ENCODE results near the gene RPUSD3.

RPUSD3 gene

GRCh38 chr3:9841015-9841414 lies 2.8 kb downstream of the RPUSD3 start:
- Histone ChIP-seq H3K9ac (ENCODE audit: low read length) (no peak overlapping the region), H3K27me3 (ENCODE audit: low read length) (no peaks in the 10 kb centered on the region), H3K79me2 (ENCODE audit: insufficient read depth, low read length) (no peaks in the 10 kb centered on the region), H3K9me3 (ENCODE audit: insufficient read depth, low read length) (no peaks in the 10 kb centered on the region), H4K20me1 (ENCODE audit: low read depth, low read length) (no peaks in the 10 kb centered on the region), H3K4me2 (ENCODE audit: low read depth, low read length, poor library complexity, severe bottlenecking) (no peak overlapping the region), H3K4me3 (ENCODE audit: insufficient read depth, low read length, poor library complexity, severe bottlenecking) (no peak overlapping the region), H2AFZ (ENCODE audit: low read depth, low read length, severe bottlenecking) (no peak overlapping the region), H3K36me3 (ENCODE audit: low read length) (no peaks in the 10 kb centered on the region), H3K9me2 (replicated peaks; ENCODE audit: insufficient read depth, low read length) (no peaks in the 10 kb centered on the region), H3K27ac (ENCODE audit: low read depth, low read length) (no peak overlapping the region), H3F3A (ENCODE audit: insufficient read depth) (no peaks in the 10 kb centered on the region)
- no peak for TF ChIP-seq EZH2phosphoT487 (conservative IDR thresholded peaks at IDR 0.05; ENCODE audit: low read length)
- TF ChIP-seq, protein P1, sequence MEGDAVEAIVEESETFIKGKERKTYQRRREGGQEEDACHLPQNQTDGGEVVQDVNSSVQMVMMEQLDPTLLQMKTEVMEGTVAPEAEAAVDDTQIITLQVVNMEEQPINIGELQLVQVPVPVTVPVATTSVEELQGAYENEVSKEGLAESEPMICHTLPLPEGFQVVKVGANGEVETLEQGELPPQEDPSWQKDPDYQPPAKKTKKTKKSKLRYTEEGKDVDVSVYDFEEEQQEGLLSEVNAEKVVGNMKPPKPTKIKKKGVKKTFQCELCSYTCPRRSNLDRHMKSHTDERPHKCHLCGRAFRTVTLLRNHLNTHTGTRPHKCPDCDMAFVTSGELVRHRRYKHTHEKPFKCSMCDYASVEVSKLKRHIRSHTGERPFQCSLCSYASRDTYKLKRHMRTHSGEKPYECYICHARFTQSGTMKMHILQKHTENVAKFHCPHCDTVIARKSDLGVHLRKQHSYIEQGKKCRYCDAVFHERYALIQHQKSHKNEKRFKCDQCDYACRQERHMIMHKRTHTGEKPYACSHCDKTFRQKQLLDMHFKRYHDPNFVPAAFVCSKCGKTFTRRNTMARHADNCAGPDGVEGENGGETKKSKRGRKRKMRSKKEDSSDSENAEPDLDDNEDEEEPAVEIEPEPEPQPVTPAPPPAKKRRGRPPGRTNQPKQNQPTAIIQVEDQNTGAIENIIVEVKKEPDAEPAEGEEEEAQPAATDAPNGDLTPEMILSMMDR (IDR thresholded peaks at IDR 0.05; ENCODE audit: insufficient read depth, low read length, poor library complexity, severe bottlenecking): no peak

- Histone ChIP-seq H3K4me3 (ENCODE audit: insufficient read depth, low read length, poor library complexity, severe bottlenecking) (no peak overlapping the region), H2AFZ (ENCODE audit: low read depth, low read length, severe bottlenecking) (no peak overlapping the region), H3K9ac (ENCODE audit: low read length) (no peak overlapping the region), H3F3A (ENCODE audit: insufficient read depth) (no peaks in the 10 kb centered on the region), H3K9me2 (replicated peaks; ENCODE audit: insufficient read depth, low read length) (no peaks in the 10 kb centered on the region), H4K20me1 (ENCODE audit: low read depth, low read length) (no peaks in the 10 kb centered on the region), H3K9me3 (ENCODE audit: insufficient read depth, low read length) (no peaks in the 10 kb centered on the region), H3K79me2 (ENCODE audit: insufficient read depth, low read length) (no peaks in the 10 kb centered on the region), H3K4me2 (ENCODE audit: low read depth, low read length, poor library complexity, severe bottlenecking) (no peak overlapping the region), H3K27ac (ENCODE audit: low read depth, low read length) (no peak overlapping the region), H3K36me3 (ENCODE audit: low read length) (no peaks in the 10 kb centered on the region; the same call in 1 of the 2 replicates), H3K27me3 (ENCODE audit: low read length) (no peaks in the 10 kb centered on the region)
- TF ChIP-seq, protein P1 (IDR thresholded peaks at IDR 0.05; ENCODE audit: insufficient read depth, low read length, poor library complexity, severe bottlenecking): no peak
- no peak for TF ChIP-seq EZH2phosphoT487 (conservative IDR thresholded peaks at IDR 0.05; ENCODE audit: low read length)
Measured at GRCh38 chr3:9838856-9839255, 5.0 kb downstream of the RPUSD3 start.

DNA sequence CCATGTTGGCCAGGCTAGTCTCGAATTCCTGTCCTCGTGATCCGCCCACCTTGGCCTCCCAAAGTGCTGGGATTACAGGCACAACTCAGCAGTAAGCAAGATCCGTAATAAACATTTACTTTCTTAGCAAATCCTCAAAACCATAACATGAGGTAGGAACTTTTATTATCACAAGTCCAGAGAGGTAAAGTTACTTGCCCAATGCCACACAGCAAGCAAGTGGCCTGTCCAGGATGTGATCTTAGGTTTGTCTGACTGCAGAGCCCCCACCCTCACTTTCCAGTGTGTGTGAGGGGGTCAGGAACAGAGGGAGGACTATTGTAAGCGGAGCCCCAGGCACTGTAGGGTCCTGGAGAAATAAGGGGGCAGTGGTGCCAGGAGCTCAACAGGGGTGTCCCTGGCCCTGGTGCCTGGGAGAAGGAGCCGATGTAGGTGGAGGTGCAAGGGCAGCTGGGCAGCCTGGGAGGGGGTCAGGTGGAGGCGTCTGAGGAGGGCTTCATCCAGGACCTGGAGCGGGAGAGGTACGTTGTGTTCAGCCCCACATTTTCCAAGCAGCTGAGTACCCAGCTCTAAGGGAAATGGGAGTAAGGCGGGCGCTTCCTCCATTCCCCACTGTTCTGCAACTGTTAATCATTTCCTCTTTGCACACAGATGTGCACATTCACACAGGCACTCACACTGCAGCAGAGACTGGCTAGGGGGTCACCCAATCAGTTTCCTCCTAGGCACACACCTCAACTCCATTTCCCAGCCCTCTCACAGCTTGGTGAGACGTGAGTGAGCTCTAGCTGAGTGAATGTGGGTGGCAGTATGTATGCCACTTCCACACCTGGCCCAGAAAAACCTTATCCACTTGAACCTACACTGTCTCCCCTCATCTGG lies 5.9 kb downstream of the RPUSD3 start:
- no peak overlapping the region for H2AFZ ChIP-seq (ENCODE audit: low read depth, low read length, severe bottlenecking)

More for the DNA sequence above, 5.9 kb downstream of the RPUSD3 start:
- TF ChIP-seq EZH2phosphoT487 (conservative IDR thresholded peaks at IDR 0.05; ENCODE audit: low read length): no peak
- TF ChIP-seq, protein P1 (IDR thresholded peaks at IDR 0.05; ENCODE audit: insufficient read depth, low read length, poor library complexity, severe bottlenecking): no peak
- Histone ChIP-seq H3K79me2 (ENCODE audit: insufficient read depth, low read length) (no peaks in the 10 kb centered on the region), H3F3A (ENCODE audit: insufficient read depth) (no peaks in the 10 kb centered on the region), H3K9me3 (ENCODE audit: insufficient read depth, low read length) (no peaks in the 10 kb centered on the region), H4K20me1 (ENCODE audit: low read depth, low read length) (no peaks in the 10 kb centered on the region), H3K9me2 (replicated peaks; ENCODE audit: insufficient read depth, low read length) (no peaks in the 10 kb centered on the region), H3K27ac (ENCODE audit: low read depth, low read length) (no peak overlapping the region), H3K9ac (ENCODE audit: low read length) (no peak overlapping the region), H3K4me2 (ENCODE audit: low read depth, low read length, poor library complexity, severe bottlenecking) (no peak overlapping the region), H3K4me3 (ENCODE audit: insufficient read depth, low read length, poor library complexity, severe bottlenecking) (no peak overlapping the region), H3K36me3 (ENCODE audit: low read length) (no peaks in the 10 kb centered on the region; the same call in 1 of the 2 replicates), H3K27me3 (ENCODE audit: low read length) (no peaks in the 10 kb centered on the region)
